ENCODE data around the gene MED12L.

DNA sequence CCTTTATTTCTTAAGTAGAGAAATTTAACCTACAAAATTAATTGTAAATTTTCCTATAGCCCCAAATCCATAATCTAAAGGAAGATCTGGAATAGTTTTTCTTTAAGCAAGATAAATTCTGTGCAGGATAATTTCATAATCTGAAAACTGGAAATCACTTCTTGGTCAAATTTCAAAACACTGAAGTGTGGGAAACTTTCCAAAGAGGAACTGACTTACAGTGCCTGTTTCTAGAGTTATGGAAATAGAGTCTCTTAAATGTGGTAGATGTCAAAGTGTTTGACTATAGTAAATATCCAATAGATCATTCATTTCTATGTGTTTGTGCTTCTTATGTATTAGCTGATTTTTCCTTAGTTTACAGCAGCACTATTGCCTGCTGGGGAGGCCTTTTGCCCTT is 245.4 kb downstream of the MED12L start:
- TF ChIP-seq, protein P1, sequence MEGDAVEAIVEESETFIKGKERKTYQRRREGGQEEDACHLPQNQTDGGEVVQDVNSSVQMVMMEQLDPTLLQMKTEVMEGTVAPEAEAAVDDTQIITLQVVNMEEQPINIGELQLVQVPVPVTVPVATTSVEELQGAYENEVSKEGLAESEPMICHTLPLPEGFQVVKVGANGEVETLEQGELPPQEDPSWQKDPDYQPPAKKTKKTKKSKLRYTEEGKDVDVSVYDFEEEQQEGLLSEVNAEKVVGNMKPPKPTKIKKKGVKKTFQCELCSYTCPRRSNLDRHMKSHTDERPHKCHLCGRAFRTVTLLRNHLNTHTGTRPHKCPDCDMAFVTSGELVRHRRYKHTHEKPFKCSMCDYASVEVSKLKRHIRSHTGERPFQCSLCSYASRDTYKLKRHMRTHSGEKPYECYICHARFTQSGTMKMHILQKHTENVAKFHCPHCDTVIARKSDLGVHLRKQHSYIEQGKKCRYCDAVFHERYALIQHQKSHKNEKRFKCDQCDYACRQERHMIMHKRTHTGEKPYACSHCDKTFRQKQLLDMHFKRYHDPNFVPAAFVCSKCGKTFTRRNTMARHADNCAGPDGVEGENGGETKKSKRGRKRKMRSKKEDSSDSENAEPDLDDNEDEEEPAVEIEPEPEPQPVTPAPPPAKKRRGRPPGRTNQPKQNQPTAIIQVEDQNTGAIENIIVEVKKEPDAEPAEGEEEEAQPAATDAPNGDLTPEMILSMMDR (IDR thresholded peaks at IDR 0.05 in 2 of 3, conservative IDR thresholded peaks at IDR 0.05 in 1 of 3; ENCODE audit: borderline replicate concordance in 1 of 3, insufficient read depth in 1 of 3, low read depth in 2 of 3, low read length in 2 of 3): no peak
- TF ChIP-seq, protein P2, sequence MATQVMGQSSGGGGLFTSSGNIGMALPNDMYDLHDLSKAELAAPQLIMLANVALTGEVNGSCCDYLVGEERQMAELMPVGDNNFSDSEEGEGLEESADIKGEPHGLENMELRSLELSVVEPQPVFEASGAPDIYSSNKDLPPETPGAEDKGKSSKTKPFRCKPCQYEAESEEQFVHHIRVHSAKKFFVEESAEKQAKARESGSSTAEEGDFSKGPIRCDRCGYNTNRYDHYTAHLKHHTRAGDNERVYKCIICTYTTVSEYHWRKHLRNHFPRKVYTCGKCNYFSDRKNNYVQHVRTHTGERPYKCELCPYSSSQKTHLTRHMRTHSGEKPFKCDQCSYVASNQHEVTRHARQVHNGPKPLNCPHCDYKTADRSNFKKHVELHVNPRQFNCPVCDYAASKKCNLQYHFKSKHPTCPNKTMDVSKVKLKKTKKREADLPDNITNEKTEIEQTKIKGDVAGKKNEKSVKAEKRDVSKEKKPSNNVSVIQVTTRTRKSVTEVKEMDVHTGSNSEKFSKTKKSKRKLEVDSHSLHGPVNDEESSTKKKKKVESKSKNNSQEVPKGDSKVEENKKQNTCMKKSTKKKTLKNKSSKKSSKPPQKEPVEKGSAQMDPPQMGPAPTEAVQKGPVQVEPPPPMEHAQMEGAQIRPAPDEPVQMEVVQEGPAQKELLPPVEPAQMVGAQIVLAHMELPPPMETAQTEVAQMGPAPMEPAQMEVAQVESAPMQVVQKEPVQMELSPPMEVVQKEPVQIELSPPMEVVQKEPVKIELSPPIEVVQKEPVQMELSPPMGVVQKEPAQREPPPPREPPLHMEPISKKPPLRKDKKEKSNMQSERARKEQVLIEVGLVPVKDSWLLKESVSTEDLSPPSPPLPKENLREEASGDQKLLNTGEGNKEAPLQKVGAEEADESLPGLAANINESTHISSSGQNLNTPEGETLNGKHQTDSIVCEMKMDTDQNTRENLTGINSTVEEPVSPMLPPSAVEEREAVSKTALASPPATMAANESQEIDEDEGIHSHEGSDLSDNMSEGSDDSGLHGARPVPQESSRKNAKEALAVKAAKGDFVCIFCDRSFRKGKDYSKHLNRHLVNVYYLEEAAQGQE (IDR thresholded peaks at IDR 0.05; ENCODE audit: low read depth): no peak
- no peak for TF ChIP-seq POLR2A (IDR thresholded peaks at IDR 0.05; ENCODE audit: borderline replicate concordance, extremely low read depth, insufficient read depth, insufficient read length)
- no peak for TF ChIP-seq TCF7L2 (IDR thresholded peaks at IDR 0.05; ENCODE audit: borderline replicate concordance, extremely low read depth, insufficient read depth, insufficient read length)
- TF ChIP-seq SRF (IDR thresholded peaks at IDR 0.05; ENCODE audit: low read depth): no peak
- TF ChIP-seq JUND (IDR thresholded peaks at IDR 0.05): no peak
- TF ChIP-seq, protein P3, sequence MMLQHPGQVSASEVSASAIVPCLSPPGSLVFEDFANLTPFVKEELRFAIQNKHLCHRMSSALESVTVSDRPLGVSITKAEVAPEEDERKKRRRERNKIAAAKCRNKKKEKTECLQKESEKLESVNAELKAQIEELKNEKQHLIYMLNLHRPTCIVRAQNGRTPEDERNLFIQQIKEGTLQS (IDR thresholded peaks at IDR 0.05): no peak
- TF ChIP-seq ZNF274 (IDR thresholded peaks at IDR 0.05; ENCODE audit: low read depth, low read length): no peak
- TF ChIP-seq YY1 (IDR thresholded peaks at IDR 0.05; ENCODE audit: extremely low read depth, insufficient replicate concordance, low read depth, low read length): no peak
- no peak for TF ChIP-seq EGR1 (IDR thresholded peaks at IDR 0.05; ENCODE audit: low read depth)
